Spinal cord (tissue), 10 donors: ENCODE data around the gene PTPRG. TPM values are rescaled to one million over a fixed set of nuclear protein-coding genes. Genes with fewer than 3 reads are reported as not detected.

ENCODE experiments used
- DNase-seq, 6 donors: peaks; one replicate each; pipeline versions ENCODE4 v3.0.0 to v3.0.0-alpha.2; 2013 to 2015; ENCODE audit warnings: low spot score in 6 of 6, low read depth in 4 of 6
- H3K27ac ChIP-seq: one replicate; pipeline ENCODE4 v1.5.1; 2013; ENCODE audit warnings: low read depth, low read length, control low read depth
- H3K27me3 ChIP-seq: one replicate; pipeline ENCODE4 v1.6.1; 2013; ENCODE audit warnings: low read length; ENCODE audit not compliant: control insufficient read depth, insufficient read depth
- H3K36me3 ChIP-seq: one replicate; pipeline ENCODE4 v1.6.1; 2013; ENCODE audit warnings: low read length; ENCODE audit not compliant: control insufficient read depth, insufficient read depth
- H3K4me1 ChIP-seq: one replicate; pipeline ENCODE4 v1.6.1; 2013; ENCODE audit warnings: low read length; ENCODE audit not compliant: control insufficient read depth, insufficient read depth
- H3K4me3 ChIP-seq: one replicate; pipeline ENCODE4 v1.5.1; 2013; ENCODE audit warnings: low read depth, low read length, control low read depth
- H3K9me3 ChIP-seq: one replicate; pipeline ENCODE4 v1.6.1; 2013; ENCODE audit warnings: low read length; ENCODE audit not compliant: control insufficient read depth, insufficient read depth
- WGBS: methylation state at CpG from one replicate; pipeline ENCODE4 v1.1.5; 2013; ENCODE audit warnings: missing lambda C conversion rate; ENCODE audit not compliant: insufficient coverage; 5-methylcytosine and 5-hydroxymethylcytosine counted together
- polyA plus RNA-seq, 2 donors: library from polyadenylated mRNA; unstranded; fragments of 120-200 nt; gene quantifications; one replicate each; pipeline ENCODE4 v1.2.1, GENCODE V29; 2013; ENCODE audit not compliant: insufficient read length in 2 of 2
- total RNA-seq, 2 donors: library from RNA; depleted of rRNA in 1 of 2; stranded (reverse); fragments of 120-200 nt in 1 of 2; fragments of >200 nt in 1 of 2; gene quantifications; one replicate each; pipeline versions ENCODE4 v1.2.3 to v1.2.4, GENCODE V29; 2013 to 2014
- donor health status: healthy.

The PTPRG gene
- total and polyA plus RNA-seq, 4 donors, result 29.2 to 106 (median 60.2) TPM

- H3K9me3 ChIP-seq, result no peaks in the 10 kb centered on the region
- DNase-seq, result peak in 1 of 6 donors; percentile 35
- WGBS, result 80% methylated on average over 1 of the region's 1 CpG
These were observed 540.1 kb downstream of the PTPRG start for GRCh38 chr3:62101488-62101887.

DNA sequence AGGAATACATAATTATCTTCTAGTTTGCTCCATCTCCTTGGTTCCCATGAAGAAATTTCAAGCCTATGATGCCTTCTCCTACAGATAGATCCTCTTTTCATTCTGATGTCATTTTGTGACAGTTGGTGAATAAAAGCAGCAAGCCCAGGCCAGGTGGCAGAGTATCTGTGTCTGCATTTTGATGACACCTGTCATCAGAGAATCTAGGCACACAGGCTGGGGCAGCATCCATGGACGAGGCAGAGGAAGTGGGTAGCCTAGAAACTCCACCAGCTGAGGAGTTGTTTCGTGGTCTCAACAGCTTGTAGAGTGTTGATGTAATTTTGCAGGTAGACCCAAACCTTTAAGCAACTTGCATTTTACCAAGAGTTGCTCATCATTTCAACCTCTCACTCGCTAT, 542.2 kb downstream of the PTPRG start:
- Histone ChIP-seq H3K27ac (no peak overlapping the region), H3K36me3 (no peaks in the 10 kb centered on the region), H3K4me1 (no peaks in the 10 kb centered on the region), H3K27me3 (no peaks in the 10 kb centered on the region), H3K9me3 (no peaks in the 10 kb centered on the region), H3K4me3 (no peak overlapping the region)
- no peak for DNase-seq
- WGBS, result no CpG with 5 or more reads among the region's 3 CpGs

More at GRCh38 chr3:62101488-62101887, 540.1 kb downstream of the PTPRG start:
- no peaks in the 10 kb centered on the region for H3K36me3 ChIP-seq
- no peaks in the 10 kb centered on the region for H3K4me1 ChIP-seq
- no peak overlapping the region for H3K27ac ChIP-seq
- no peaks in the 10 kb centered on the region for H3K27me3 ChIP-seq
- no peak overlapping the region for H3K4me3 ChIP-seq

DNA sequence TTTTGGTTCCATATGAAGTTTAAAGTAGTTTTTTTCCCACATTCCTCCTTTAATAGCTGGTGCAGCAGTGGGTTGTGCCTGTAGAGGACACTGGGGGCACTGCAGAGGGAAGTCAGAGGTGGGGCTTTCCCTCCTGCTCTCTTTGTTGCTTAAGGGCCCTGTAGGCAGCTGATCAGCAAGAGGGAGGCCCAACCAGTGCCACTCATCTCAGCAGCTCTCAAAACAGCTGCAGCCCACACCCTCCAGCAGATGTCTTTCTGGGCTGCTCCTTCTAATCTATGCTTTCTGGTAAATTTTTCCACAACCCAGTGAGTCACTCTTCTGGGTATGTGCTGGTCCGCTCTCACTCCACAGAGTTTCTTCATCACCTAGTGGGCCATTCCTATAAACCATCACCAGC, 548.2 kb downstream of the PTPRG start:
- 96% methylated on average over 1 of the region's 1 CpG for WGBS
- Histone ChIP-seq H3K27me3 (no peaks in the 10 kb centered on the region), H3K9me3 (no peaks in the 10 kb centered on the region), H3K4me3 (no peak overlapping the region), H3K4me1 (no peaks in the 10 kb centered on the region), H3K27ac (no peak overlapping the region), H3K36me3 (no peaks in the 10 kb centered on the region)
- DNase-seq, result no peak

DNA sequence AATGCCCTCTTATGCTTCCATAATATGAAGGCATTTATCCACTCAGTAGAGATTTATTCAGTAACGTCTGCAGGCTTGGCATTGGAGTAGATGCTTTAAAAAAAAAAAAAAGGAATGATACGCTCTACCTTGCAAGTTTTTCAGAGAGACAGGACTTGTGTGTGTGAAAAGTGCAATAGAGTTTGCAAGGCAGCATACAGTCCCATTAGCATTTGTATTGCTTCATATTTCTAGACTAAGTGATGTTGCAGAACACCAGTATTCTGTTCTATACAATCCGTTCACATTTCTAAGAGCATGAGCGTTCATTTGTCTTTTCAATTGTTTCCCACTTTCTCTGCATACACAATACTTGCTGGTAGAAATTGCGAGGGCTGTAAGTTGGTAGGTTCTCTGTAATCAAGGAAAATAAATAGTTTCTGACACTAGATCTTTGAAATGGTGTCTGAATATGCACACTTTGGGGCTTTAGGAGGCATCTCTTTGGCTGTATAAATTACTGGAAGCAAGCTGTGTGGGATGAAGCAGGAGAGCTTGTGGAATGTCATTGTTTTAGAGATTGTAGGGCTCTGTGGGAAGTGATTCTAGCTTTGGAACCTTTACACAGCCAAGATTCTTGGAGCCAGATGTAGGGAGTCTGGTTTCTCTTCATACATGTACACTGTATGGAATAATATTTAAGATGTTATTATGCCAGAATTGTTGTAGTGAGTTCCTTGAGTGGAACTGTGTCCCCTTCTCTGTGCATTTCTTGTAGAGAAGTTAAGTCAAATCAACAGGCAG, 549.3 kb downstream of the PTPRG start:
- H3K36me3 ChIP-seq, result no peaks in the 10 kb centered on the region
- DNase-seq, result peak in 1 of 6 donors; percentile 61
- H3K9me3 ChIP-seq, result no peaks in the 10 kb centered on the region
- H3K4me1 ChIP-seq, result no peaks in the 10 kb centered on the region
- no peak overlapping the region for H3K4me3 ChIP-seq
- no peaks in the 10 kb centered on the region for H3K27me3 ChIP-seq
- no peak overlapping the region for H3K27ac ChIP-seq
- 100% methylated on average over 1 of the region's 5 CpGs for WGBS

GRCh38 chr3:62113092-62113491, 551.7 kb downstream of the PTPRG start:
- no CpG with 5 or more reads among the region's 3 CpGs for WGBS
- DNase-seq, result no peak
- Histone ChIP-seq H3K9me3 (no peaks in the 10 kb centered on the region), H3K36me3 (no peaks in the 10 kb centered on the region), H3K27ac (no peak overlapping the region), H3K4me1 (no peaks in the 10 kb centered on the region), H3K4me3 (no peak overlapping the region), H3K27me3 (no peaks in the 10 kb centered on the region)

DNA sequence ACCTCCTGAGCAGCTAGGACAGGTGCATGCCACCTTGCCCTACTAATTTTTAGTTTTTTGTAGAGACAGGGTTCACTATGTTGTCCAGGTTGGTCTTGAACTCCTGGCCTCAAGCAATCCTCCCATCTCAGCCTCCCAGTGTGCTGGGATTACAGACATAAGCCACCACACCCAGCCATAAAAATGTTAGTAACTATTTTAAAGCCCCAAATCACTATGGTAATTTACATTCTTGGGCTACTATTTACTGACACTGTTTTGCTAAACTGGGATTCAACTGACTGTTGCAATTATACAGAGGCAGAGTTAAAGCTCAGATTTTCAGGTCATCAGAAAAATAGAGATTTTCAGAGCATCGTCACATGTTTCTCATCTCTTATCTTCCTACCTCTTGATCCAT, 553.4 kb downstream of the PTPRG start:
- no peaks in the 10 kb centered on the region for H3K4me1 ChIP-seq
- no CpG with 5 or more reads among the region's 1 CpG for WGBS
- H3K9me3 ChIP-seq, result no peaks in the 10 kb centered on the region
- DNase-seq, result no peak
- H3K36me3 ChIP-seq, result no peaks in the 10 kb centered on the region
- no peak overlapping the region for H3K27ac ChIP-seq
- H3K4me3 ChIP-seq, result no peak overlapping the region
- no peaks in the 10 kb centered on the region for H3K27me3 ChIP-seq

- Histone ChIP-seq H3K9me3 (no peaks in the 10 kb centered on the region), H3K36me3 (no peaks in the 10 kb centered on the region), H3K4me3 (no peak overlapping the region), H3K4me1 (no peaks in the 10 kb centered on the region), H3K27me3 (no peaks in the 10 kb centered on the region), H3K27ac (no peak overlapping the region)
- 84% methylated on average over 2 of the region's 3 CpGs for WGBS
- DNase-seq, result no peak
These were observed 556.7 kb downstream of the PTPRG start for GRCh38 chr3:62117903-62118548.

GRCh38 chr3:62119139-62119538, 557.8 kb downstream of the PTPRG start:
- no peak for DNase-seq
- Histone ChIP-seq H3K27me3 (no peaks in the 10 kb centered on the region), H3K9me3 (no peaks in the 10 kb centered on the region), H3K27ac (no peak overlapping the region), H3K4me1 (no peaks in the 10 kb centered on the region), H3K36me3 (no peaks in the 10 kb centered on the region), H3K4me3 (no peak overlapping the region)
- 98% methylated on average over 4 of the region's 4 CpGs for WGBS

- H3K9me3 ChIP-seq, result no peaks in the 10 kb centered on the region
- DNase-seq, result no peak
- H3K36me3 ChIP-seq, result no peaks in the 10 kb centered on the region
- WGBS, result 68% methylated on average over 4 of the region's 4 CpGs
- no peaks in the 10 kb centered on the region for H3K4me1 ChIP-seq
- H3K27ac ChIP-seq, result no peak overlapping the region
- no peaks in the 10 kb centered on the region for H3K27me3 ChIP-seq
- H3K4me3 ChIP-seq, result no peak overlapping the region
These were observed 561.4 kb downstream of the PTPRG start for GRCh38 chr3:62122819-62123218.

DNA sequence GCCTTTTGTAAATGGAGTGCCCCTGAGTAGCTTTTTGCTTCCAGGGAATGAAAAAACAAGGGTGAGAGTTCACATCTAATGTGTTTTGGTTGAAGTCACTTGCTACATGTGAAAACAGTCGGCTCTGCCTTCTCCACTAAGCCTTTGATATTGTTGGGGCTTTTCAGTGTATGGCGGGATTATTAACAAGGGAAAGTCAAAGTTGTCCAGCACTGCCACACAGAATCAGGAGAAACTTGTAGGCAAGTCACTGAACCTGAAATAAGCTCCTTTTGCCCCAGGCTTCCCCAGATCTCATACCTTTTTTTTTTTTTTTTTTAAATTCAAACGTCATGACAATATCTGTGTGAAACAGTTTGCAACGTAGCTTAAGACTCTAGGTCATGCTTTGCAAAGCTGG, 564.0 kb downstream of the PTPRG start:
- no peaks in the 10 kb centered on the region for H3K27me3 ChIP-seq
- 42% methylated on average over 2 of the region's 4 CpGs for WGBS
- H3K36me3 ChIP-seq, result no peaks in the 10 kb centered on the region
- DNase-seq, result no peak
- H3K4me1 ChIP-seq, result no peaks in the 10 kb centered on the region
- H3K27ac ChIP-seq, result no peak overlapping the region
- no peak overlapping the region for H3K4me3 ChIP-seq
- no peaks in the 10 kb centered on the region for H3K9me3 ChIP-seq
